Endothelial cell of umbilical vein (primary cell): ENCODE measurements around the gene D2HGDH. TPM values are rescaled to one million over a fixed set of nuclear protein-coding genes. Genes with fewer than 3 reads are reported as not detected.
"Not testable (repeated sequence)": the region's sequence is repeated elsewhere in the genome, so short reads cannot be mapped to it uniquely, and the experiment has no call there.

Experiments
- BruUV-seq: library from RNA; stranded (reverse); fragments of 400-500 nt; replicated peaks from 2 replicates; lab custom pipeline; 2021; lab: Mats Ljungman, UMichigan
- CTCF ChIA-PET: fragments of 300-600, 350-600 bp; sonication (Branson Sonifier 250); formaldehyde crosslinking; loops from one replicate; lab custom pipeline; 2021; ENCODE audit warnings: antibody characterized with exemption, inconsistent platforms; lab: Charles Lee
- POLR2A ChIA-PET: fragments of 300-600, 350-600 bp; sonication (Branson Sonifier 250); formaldehyde crosslinking; loops from one replicate; lab custom pipeline; 2021; ENCODE audit warnings: antibody characterized with exemption, inconsistent platforms; lab: Charles Lee
- DNase-seq: peaks from one replicate; pipeline ENCODE4 v3.0.0-alpha.2; 2011; ENCODE audit warnings: low read depth, low spot score
- FAIRE-seq: peaks from 2 replicates; lab custom pipeline; 2011; peaks lifted over from hg19 to GRCh38; lab: Jason Lieb, UNC
- H2AFZ ChIP-seq: 2 replicates; pipeline ENCODE4 v1.6.0; 2012; ENCODE audit warnings: low read depth, low read length, control low read depth, inconsistent platforms
- H3K27ac ChIP-seq: 2 replicates; pipeline ENCODE4 v1.5.1; 2011; ENCODE audit warnings: low read depth, mild to moderate bottlenecking, control low read depth, low read length, moderate library complexity; ENCODE audit not compliant: insufficient read depth
- H3K27me3 ChIP-seq, 2 experiments: 2 replicates each; pipeline versions ENCODE4 v1.6.0 to v1.6.1; 2011; ENCODE audit warnings: low read length in 2 of 2, mixed read lengths in 1 of 2; ENCODE audit not compliant: control insufficient read depth in 2 of 2, insufficient read depth in 2 of 2
- H3K36me3 ChIP-seq, 2 experiments: 2 replicates in 1 of 2; 3 replicates in 1 of 2; pipeline ENCODE4 v1.5.1; 2011; ENCODE audit warnings: low read length in 2 of 2, mild to moderate bottlenecking in 1 of 2, moderate library complexity in 1 of 2; ENCODE audit not compliant: control insufficient read depth in 2 of 2, insufficient read depth in 2 of 2; ENCODE audit errors: extremely low read depth in 1 of 2
- H3K4me1 ChIP-seq: 3 replicates; pipeline ENCODE4 v1.5.1; 2011; ENCODE audit warnings: mild to moderate bottlenecking, low read length; ENCODE audit not compliant: control insufficient read depth, insufficient read depth; ENCODE audit errors: extremely low read depth
- H3K4me2 ChIP-seq: 2 replicates; pipeline ENCODE4 v1.6.1; 2011; ENCODE audit warnings: low read length, control low read depth, mixed read lengths; ENCODE audit not compliant: insufficient read depth
- H3K4me3 ChIP-seq, 3 experiments: fragments of 200-600 bp in 1 of 3; sonication (generic), shearing (Covaris generic) in 1 of 3; replicated peaks in 1 of 3; 2 replicates each; pipeline ENCODE4 v1.5.1; 2011 to 2016; ENCODE audit warnings: control low read depth in 3 of 3, low read length in 3 of 3, mild to moderate bottlenecking in 2 of 3, inconsistent platforms in 1 of 3, low read depth in 1 of 3, moderate library complexity in 1 of 3; ENCODE audit not compliant: insufficient read depth in 1 of 3
- H3K79me2 ChIP-seq: 2 replicates; pipeline ENCODE4 v1.6.0; 2012; ENCODE audit warnings: low read length, inconsistent platforms; ENCODE audit not compliant: control insufficient read depth, insufficient read depth
- H3K9ac ChIP-seq: replicated peaks from 2 replicates; pipeline ENCODE3; 2011; ENCODE audit warnings: low read length, control low read depth; ENCODE audit not compliant: insufficient read depth; ENCODE audit errors: extremely low read depth
- H3K9me1 ChIP-seq: replicated peaks from 3 replicates; pipeline ENCODE4 v1.6.0; 2011; ENCODE audit warnings: mild to moderate bottlenecking, low read length; ENCODE audit not compliant: control insufficient read depth, insufficient read depth; ENCODE audit errors: extremely low read depth
- H3K9me3 ChIP-seq: replicated peaks from 2 replicates; pipeline ENCODE4 v1.5.1; 2012; ENCODE audit warnings: low read length, inconsistent platforms; ENCODE audit not compliant: control insufficient read depth, insufficient read depth
- H4K20me1 ChIP-seq: replicated peaks from 2 replicates; pipeline ENCODE3; 2011; ENCODE audit warnings: mild to moderate bottlenecking, low read length; ENCODE audit not compliant: control insufficient read depth, insufficient read depth; ENCODE audit errors: extremely low read depth
- EZH2 ChIP-seq: IDR thresholded peaks from 2 replicates; pipeline ENCODE4 v1.6.1; 2012; ENCODE audit warnings: borderline replicate concordance, low read depth, mild to moderate bottlenecking, moderate library complexity, low read length, inconsistent platforms; ENCODE audit not compliant: severe bottlenecking
- FOS ChIP-seq: IDR thresholded peaks from 2 replicates; pipeline ENCODE4 v1.6.1; 2011; ENCODE audit warnings: mild to moderate bottlenecking, low read length, moderate library complexity, borderline replicate concordance; ENCODE audit not compliant: insufficient read depth
- GATA2 ChIP-seq: IDR thresholded peaks from 2 replicates; pipeline ENCODE4 v1.7.0; 2011; ENCODE audit warnings: low read depth, mild to moderate bottlenecking, moderate library complexity, mixed read lengths, low read length; ENCODE audit not compliant: insufficient read length, insufficient read depth
- JUN ChIP-seq: IDR thresholded peaks from 2 replicates; pipeline ENCODE4 v1.6.1; 2011; ENCODE audit warnings: borderline replicate concordance, low read depth; ENCODE audit not compliant: insufficient read length, insufficient read depth
- MAX ChIP-seq: IDR thresholded peaks from 2 replicates; pipeline ENCODE4 v1.6.1; 2011; ENCODE audit not compliant: insufficient read depth, insufficient read length
- MYC ChIP-seq: IDR thresholded peaks from one replicate; pipeline ENCODE4 v1.6.1; 2011; ENCODE audit warnings: mild to moderate bottlenecking, low read depth, low read length
- POLR2A ChIP-seq: IDR thresholded peaks from 2 replicates; pipeline ENCODE4 v1.6.1; 2012; ENCODE audit warnings: low read depth, mild to moderate bottlenecking, control low read depth, low read length
- POLR2AphosphoS5 ChIP-seq: IDR thresholded peaks from 2 replicates; pipeline ENCODE4 v1.6.1; 2012; ENCODE audit warnings: low read depth, mild to moderate bottlenecking, control low read depth, low read length, moderate library complexity; ENCODE audit not compliant: insufficient read depth
- dilution Hi-C: fragments of 300-500 bp; cut with MboI; formaldehyde crosslinking; loops from one replicate; pipeline ENCODE4 v1.15.0; 2019; ENCODE audit warnings: low sequenced_read_pairs; ENCODE audit not compliant: extremely low pct_ligation_motif_present
- intact Hi-C: fragments of 100-400 bp; cut with micrococcal nuclease; formaldehyde crosslinking; loops from one replicate; pipeline ENCODE4 v1.10.0; 2022
- polyA plus RNA-seq, 4 experiments: library from polyadenylated mRNA; depleted of rRNA in 3 of 4; stranded (reverse) in 3 of 4; unstranded in 1 of 4; fragments of >200 nt; gene quantifications; 2 replicates each; pipeline versions ENCODE4 v1.2.1 to v1.2.3, GENCODE V29; 2011 to 2012; ENCODE audit warnings: missing spikeins in 1 of 4
- total RNA-seq: library from RNA; stranded (reverse); gene quantifications from 2 replicates; pipeline ENCODE4 v1.2.3, GENCODE V29; 2021
- TF ChIP-seq, protein P1 (sequence below), 2 donors: IDR thresholded peaks; 1 replicate in 1 of 2; 2 replicates in 1 of 2; pipeline ENCODE4 v1.5.1; 2011; ENCODE audit warnings: low read length in 2 of 2, mild to moderate bottlenecking in 2 of 2, moderate library complexity in 2 of 2, control low read depth in 1 of 2, inconsistent platforms in 1 of 2, low read depth in 1 of 2; ENCODE audit not compliant: insufficient read depth in 1 of 2; ENCODE audit errors: extremely low read depth in 1 of 2

D2HGDH gene
- total and polyA plus RNA-seq, 2 donors (not counting 3 experiments of a cell fraction or from before 2014, with no cell fraction given): 22.3 TPM

DNA sequence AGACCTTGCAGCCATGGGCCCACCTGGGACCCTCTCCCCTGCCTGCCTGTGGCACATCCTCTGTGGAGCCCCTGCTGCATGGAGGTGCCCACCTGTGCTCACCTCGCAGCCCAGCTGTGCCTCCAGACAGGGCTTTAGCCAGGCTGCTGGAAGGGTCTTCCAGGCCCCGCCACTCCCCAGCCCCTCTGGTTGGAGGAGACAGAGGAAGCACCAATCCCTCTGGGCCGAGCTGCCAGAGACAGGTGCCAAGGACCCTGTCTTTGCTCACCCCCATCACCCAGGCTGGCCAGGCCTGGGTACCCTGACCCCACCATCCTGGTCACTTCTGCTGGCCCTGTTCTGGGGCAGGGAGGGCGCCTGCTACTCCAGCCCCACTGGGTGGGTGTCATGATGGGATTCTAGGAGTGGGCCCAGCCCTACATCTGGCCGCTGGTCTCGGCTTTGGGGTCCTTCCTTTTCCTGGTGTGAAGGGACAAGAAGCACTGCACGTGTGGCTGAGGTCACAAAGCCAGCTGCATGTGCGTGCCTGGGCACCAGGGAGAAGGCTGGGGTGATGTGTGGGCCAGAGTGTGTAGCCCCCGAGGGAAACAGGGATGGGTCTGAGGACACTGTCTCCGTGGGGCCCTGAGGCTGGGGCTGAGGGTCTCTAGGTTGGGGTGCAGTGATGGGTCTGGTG lies 65.2 kb downstream of the D2HGDH start:
- BruUV-seq: no TSS peak
- Histone ChIP-seq H3K9me3 (no peaks in the 10 kb centered on the region), H3K9me1 (no peaks in the 10 kb centered on the region), H3K36me3 (no peaks in the 10 kb centered on the region), H3K9ac (no peak overlapping the region), H3K4me2 (no peak overlapping the region), H3K79me2 (no peaks in the 10 kb centered on the region), H3K4me1 (peaks cover 2% of the 10 kb centered on the region), H3K4me3 (no peak overlapping the region), H2AFZ (no peak overlapping the region), H4K20me1 (no peaks in the 10 kb centered on the region), H3K27ac (no peak overlapping the region), H3K27me3 (peaks cover 12 to 16% of the 10 kb centered on the region in 2 experiments)
- no peak for FAIRE-seq
- CTCF ChIA-PET: no interaction called here
- TF ChIP-seq JUN (no peak), MAX (no peak), MYC (no peak), POLR2A (no peak), EZH2 (no peak), FOS (no peak), GATA2 (no peak), POLR2AphosphoS5 (no peak)
- TF ChIP-seq, protein P1, sequence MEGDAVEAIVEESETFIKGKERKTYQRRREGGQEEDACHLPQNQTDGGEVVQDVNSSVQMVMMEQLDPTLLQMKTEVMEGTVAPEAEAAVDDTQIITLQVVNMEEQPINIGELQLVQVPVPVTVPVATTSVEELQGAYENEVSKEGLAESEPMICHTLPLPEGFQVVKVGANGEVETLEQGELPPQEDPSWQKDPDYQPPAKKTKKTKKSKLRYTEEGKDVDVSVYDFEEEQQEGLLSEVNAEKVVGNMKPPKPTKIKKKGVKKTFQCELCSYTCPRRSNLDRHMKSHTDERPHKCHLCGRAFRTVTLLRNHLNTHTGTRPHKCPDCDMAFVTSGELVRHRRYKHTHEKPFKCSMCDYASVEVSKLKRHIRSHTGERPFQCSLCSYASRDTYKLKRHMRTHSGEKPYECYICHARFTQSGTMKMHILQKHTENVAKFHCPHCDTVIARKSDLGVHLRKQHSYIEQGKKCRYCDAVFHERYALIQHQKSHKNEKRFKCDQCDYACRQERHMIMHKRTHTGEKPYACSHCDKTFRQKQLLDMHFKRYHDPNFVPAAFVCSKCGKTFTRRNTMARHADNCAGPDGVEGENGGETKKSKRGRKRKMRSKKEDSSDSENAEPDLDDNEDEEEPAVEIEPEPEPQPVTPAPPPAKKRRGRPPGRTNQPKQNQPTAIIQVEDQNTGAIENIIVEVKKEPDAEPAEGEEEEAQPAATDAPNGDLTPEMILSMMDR (IDR thresholded peaks at IDR 0.05; ENCODE audit: extremely low read depth in 1 of 2, insufficient read depth in 1 of 2, low read depth in 1 of 2, low read length in 2 of 2): no peak
- POLR2A ChIA-PET: no interaction called here
- dilution Hi-C loops (no loop called here), intact Hi-C loops (no loop called here)
- no peak for DNase-seq

DNA sequence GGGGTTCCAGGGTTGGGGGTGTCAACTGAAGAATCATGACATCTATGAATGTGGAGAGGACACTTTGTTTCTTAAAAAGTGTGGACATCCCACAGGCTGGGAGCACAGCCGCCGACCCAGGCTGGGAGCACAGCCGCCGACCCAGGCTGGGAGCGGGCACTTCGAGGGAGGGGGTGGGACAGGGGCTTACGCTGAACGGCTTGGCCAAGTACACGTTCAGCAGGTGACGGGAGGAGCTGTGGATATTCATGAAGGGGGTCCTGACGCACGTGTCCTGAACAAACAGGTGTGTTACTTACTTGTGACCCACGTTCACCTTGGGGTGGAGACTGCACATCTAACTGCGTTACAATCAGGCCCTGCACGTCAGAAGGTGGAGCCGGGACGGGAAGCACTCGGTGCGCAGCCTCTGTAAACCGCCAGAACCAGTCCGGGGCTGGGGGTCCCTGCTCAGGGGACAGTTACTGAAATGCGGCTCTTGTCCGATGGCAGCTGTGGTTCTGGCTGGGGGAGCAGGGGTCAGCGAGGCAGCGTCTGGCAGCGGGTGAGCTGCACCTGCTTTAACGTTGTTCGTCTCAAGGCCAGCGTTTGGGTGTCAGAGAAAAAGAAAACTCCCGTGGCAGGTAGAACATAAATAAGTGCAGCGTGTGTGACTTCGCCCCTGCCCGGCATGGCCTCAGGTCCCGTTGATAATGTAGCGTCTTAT lies 65.9 kb downstream of the D2HGDH start:
- CTCF ChIA-PET, H3K79me2 ChIP-seq, H4K20me1 ChIP-seq, H3K36me3 ChIP-seq, dilution Hi-C loops, POLR2A ChIA-PET, H3K9me3 ChIP-seq, H3K4me2 ChIP-seq, H3K9me1 ChIP-seq, FAIRE-seq, H3K4me1 ChIP-seq, H3K27ac ChIP-seq, intact Hi-C loops, H3K4me3 ChIP-seq, H3K9ac ChIP-seq, H2AFZ ChIP-seq, DNase-seq, BruUV-seq: not testable (repeated sequence)
- peaks cover 15 to 18% of the 10 kb centered on the region in 2 experiments for H3K27me3 ChIP-seq
